ENCODE data around the gene QPRT.

DNA sequence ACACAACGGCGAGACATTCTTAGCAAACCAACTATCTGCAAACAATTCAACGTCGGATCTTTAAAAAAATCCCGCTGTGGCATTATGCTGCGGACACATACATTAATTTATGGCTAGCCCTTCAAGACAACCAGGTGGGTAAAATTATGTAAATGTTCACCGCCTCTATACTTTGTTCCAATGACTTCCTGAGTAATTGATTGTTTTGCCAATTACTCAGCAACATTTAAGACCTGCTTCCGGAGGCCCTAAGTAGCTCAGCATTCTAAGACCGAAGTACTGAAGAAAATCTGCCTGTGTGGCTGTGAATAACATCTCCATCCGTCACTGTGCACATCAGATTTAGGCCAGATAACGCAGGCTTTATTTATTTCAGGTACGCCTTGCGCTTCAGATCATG is 23.3 kb downstream of the QPRT start:
- TF ChIP-seq, protein P1, sequence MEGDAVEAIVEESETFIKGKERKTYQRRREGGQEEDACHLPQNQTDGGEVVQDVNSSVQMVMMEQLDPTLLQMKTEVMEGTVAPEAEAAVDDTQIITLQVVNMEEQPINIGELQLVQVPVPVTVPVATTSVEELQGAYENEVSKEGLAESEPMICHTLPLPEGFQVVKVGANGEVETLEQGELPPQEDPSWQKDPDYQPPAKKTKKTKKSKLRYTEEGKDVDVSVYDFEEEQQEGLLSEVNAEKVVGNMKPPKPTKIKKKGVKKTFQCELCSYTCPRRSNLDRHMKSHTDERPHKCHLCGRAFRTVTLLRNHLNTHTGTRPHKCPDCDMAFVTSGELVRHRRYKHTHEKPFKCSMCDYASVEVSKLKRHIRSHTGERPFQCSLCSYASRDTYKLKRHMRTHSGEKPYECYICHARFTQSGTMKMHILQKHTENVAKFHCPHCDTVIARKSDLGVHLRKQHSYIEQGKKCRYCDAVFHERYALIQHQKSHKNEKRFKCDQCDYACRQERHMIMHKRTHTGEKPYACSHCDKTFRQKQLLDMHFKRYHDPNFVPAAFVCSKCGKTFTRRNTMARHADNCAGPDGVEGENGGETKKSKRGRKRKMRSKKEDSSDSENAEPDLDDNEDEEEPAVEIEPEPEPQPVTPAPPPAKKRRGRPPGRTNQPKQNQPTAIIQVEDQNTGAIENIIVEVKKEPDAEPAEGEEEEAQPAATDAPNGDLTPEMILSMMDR (IDR thresholded peaks at IDR 0.05) = no peak
- TF ChIP-seq POLR2A (IDR thresholded peaks at IDR 0.05) = no peak

All from sigmoid colon (tissue), 3 donors.